ENCODE results near the gene NCAM1.
A peak's percentile ranks its signal among the peaks of the same experiment; 100 is the strongest.

DNA sequence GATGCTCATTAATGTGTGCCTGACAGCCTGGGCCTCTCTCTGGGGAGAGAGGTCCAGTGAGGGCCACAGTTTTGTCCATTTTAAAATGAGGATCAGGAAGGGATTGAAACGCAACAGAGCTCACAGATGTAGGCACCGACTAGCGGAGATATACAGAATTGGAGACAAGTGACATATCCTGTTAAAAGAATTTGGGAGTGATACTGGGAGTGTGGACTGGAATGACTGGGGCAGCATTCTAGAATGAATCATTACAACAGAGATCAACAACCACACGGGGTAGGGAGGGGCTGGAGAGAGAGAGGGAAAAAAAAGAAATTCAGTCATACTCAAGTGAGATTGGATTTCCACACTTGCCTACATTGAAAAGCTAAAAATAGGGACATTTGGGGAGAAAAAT, 2.5 kb upstream of the NCAM1 start:
- TF ChIP-seq CTCF (conservative IDR thresholded peaks at IDR 0.05 in 1 of 2, IDR thresholded peaks at IDR 0.05 in 1 of 2; ENCODE audit: low read depth in 1 of 2, low read length in 2 of 2) (peak in 1 of 2 donors; percentile 28), EZH2 (IDR thresholded peaks at IDR 0.05; ENCODE audit: low read length, missing control alignments) (no peak)

Measured in fibroblast of lung (primary cell).